GM19351 (cell line): ENCODE data around the gene TUBAL3.
"Not testable (repeated sequence)": the region's sequence is repeated elsewhere in the genome, so short reads cannot be mapped to it uniquely, and the experiment has no call there.

ENCODE experiments used
- ATAC-seq: cut with Tn5 transposase; IDR thresholded peaks from one replicate; pipeline ENCODE4 v1.9.1; 2021; ENCODE audit warnings: mild to moderate bottlenecking, moderate library complexity; ENCODE audit not compliant: unreplicated experiment

Gene TUBAL3

DNA sequence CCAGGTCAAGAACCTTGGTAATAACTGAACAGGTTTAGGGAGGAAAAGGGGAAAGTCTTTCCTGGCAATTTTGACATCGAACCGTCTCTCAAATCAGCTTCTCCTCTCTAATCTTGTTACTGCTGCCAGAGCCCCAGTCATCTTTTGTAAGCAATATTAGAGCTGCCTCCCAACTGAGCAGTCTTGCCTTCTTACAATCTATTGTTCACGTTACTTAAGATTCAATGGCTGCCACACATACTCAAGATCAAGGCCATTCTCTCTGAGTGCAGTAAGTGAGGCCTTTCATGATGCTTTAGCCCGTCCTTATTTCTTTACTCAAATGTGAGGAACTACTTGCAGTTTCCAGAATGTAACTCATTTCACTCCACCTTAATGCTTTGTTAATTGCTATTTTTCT lies 20.1 kb upstream of the TUBAL3 start:
- no peak for ATAC-seq

- no peak for ATAC-seq
Observed at GRCh38 chr10:5423771-5424170, 19.1 kb upstream of the TUBAL3 start.

DNA sequence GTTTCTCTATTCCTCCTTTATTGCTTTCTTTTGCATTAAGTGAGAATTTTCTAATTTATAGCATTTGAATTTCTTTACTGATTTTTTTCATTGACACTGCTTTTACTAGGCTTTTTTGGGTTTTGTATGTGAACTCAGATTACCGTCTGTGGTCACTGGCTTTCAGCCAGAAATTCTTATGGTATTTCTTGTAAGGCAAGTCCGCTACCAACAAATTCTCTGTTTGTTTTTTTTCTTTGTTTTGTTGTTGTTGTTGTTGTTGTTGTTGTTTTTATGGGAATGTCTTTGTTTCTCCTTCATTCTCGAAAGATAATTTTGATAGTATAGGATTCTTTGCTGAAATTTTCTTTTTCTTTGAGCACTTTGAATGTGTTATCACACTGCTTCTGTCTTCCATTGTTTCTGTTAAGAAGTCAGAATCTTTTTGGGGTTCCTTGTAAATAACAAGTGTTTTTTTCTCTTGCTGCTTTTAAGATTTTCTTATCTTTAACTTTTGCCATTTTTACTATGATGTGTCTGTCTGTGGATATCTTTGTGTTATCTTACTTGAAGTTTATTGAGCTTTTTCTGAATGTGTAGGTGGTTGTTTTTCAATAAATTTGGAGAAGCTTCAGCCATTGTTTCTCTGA lies 15.0 kb upstream of the TUBAL3 start:
- no peak for ATAC-seq

DNA sequence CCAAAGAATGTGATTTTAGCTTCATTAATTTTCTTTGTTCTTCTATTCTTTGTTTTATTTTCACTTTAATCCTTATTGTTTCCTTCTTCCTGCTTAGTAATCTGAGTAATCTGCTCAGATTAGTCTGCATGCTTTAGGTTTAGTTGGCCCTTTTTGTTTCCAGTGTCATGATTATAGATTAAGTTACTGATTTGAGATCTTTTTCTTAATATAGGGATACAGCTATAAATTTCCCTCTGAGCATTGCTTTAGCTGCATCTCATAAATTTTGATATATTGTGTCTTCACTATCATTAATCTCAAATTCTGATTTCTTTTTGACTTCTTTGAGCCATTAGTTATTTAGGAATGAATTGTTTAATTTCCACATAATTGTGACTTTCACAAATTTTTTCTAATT lies 14.0 kb upstream of the TUBAL3 start:
- ATAC-seq: no peak

GRCh38 chr10:5416981-5417380 lies 12.4 kb upstream of the TUBAL3 start:
- ATAC-seq: no peak

DNA sequence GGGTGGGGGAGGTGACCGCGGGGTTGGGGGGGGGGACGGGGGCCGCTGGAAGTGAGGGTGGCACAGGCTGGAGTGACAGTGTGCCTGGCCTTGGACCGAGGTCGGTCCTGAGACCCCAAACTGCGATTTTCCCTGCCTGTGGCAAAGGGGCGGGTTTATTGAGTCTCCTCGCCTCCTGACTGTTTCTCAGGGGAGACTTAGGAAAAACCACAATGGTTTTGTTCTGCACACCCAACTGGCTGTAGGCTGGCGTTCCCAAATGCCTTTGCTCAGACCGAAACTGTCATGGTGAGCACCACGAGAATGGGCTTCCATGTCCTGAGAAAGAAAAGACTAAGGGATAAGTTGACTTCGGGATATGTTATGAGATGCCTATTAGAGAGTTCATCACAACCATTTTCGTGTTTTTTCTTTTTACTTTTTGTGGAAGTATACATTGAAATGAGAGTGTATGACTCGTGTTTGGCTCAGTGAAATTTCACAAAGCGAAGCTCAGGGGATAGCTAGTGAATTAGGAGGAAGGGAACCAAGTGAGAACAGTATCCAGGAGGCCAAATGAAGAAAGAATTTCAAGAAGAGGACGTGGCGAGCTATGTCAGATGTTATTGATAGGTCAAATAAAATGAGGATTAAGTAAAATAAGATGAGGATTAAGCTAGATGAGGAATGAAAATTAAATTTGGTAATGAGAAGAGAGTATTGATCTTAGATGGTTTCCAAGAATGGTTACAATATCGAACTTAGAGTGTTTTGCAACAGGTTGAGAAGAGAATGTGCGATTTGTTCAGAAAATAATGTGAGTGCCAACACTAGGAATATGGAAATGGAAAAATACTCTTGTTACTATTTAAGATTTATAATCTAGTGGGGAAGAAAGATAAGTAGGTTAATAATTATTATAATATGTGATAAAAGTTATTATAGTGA lies 8.6 kb upstream of the TUBAL3 start:
- ATAC-seq: no peak

DNA sequence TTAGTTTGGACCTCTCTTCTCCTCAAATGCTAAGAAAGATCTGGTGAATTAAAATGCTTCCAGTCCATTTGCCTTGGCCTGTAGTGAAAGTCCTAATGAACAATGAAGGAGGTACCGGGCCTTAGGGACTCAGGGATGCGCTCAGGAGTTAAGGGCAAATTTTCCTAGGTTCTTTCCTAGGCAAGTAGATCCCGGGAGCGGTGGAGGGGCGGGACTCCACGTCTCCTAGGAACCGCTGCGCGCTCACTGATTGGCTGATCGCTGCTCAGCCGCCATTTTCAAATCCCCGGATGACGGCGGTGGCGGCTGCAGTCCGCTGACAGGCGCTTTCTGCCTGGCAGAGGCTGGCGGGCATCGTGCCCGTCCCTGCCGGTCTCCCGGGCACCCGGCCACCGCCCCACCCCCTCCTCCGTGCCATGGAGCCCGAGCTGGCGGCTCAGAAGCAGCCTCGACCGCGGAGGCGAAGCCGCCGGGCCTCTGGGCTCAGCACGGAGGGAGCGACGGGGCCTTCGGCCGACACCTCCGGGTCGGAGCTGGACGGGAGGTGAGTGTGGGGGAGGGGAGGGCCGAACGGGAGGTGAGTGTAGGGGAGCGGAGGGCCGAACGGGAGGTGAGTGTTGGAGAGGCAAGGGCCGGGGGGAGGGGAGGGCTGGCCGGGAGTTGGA lies 7.8 kb upstream of the TUBAL3 start, which contains the start of gene NET1:
NET1 (plus strand) TSS at position 281 of the 665 bp plus-strand sequence; CDS start at position 417, 136 bp downstream.
- ATAC-seq: peak; percentile 95

DNA sequence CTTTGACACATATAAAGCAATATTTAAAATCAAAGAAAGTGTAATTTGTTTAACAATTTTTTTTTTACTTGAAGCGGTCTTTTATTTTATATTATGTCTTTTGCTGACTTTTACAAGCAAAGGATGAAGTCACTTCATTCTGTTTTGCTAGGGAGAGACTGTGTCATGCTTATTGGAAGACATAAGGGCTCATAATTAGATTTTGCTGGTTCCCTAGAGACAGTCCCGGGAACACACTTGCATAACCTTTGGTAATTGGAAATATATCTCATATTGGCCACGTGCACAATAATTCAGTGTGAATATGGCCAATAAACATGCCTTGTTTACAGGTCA lies 7.3 kb upstream of the TUBAL3 start:
- peak; percentile 11 for ATAC-seq

DNA sequence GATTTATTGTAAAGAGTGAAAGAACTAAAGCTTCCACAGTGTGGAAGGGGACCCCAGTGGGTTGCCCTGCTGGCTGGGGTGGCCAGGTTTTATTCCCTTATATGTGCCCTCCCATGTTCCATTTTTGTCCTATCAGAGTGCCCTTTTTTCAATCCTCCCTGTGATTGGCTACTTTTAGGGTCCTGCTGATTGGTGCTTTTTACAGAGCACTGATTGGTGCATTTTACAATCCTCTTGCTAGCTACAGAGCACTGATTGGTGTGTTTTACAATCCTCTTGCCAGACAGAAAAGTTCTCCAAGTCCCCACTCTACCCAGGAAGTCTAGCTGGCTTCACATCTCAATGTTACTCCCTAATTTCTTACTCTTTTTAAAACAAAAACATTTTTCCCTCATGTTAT lies 6.2 kb upstream of the TUBAL3 start:
- ATAC-seq: not testable (repeated sequence)

DNA sequence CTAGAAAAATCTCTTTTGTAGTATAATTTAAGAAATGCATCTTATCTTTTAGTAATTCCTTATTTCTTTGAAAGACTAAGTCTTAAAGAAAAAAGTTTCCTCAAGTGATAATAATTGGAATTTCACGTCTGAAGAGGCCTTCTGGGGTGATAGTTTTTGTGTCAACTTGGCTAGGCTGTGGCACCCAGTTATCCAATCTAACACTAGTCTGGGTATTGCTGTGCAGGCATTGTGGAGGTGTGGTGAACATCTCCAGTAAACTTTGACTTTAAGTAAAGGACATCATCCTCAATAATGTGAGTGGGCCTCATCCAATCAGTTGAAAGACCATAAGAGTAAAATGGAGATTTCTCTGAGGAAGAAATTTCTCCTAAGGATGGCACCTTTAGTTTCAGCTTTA lies 2.3 kb upstream of the TUBAL3 start:
- no peak for ATAC-seq

- no peak for ATAC-seq
Observed at GRCh38 chr10:5402798-5403197, 1.8 kb downstream of the TUBAL3 start.

DNA sequence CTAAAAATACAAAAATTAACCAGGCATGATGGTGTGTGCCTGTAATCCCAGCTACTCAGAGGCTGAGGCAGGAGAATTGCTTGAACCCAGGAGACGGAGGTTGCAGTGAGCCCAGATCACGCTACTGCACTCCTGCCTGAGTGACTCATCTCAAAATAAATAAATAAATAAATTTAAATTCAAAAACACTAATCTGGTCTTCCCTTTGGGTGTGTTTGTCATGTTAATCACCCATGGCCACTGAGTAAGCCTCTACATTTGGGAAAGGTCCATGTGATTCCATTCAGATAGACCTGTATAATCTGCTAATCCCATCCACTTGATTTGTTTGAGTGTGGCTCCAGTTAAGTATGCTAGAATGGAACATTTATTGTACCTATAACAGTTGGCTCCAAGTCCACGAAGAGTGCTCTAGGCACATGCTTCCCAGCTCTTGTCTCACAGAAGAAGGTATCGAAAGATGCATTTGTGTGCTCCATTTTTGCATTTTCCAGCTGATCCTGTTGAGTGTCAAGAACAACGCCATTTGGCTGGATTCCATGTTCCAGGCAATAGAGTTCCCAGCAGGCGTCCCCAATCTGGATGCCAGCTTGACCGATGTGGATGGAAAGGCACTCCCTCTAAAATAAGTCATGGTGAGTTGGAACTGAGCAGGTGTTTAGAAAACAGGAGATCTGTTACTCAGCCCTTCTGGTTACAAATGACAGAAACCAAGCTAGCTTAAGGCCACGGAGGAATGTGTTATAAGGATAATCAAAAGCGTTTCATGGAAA lies 4.0 kb downstream of the TUBAL3 start:
- ATAC-seq: no peak

DNA sequence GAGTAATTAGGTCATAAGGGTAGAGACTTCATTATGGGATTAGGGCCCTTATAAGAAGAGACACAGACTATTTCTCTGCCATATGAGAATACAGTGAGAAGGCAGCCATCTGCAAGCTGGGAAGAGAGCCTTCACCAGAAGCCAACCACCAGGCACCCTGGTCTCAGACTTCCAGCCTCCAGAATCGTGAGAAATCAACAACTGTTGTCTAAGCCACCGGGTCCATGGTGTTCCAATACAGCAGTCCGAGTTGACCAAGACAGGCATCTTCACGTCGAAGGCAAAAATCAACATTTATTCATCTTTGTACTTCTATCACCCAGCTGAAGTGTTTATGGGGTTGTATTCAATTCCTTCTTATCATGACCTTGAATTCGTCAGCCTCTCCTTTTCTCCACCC lies 5.3 kb downstream of the TUBAL3 start:
- no peak for ATAC-seq

- ATAC-seq: no peak
Observed at GRCh38 chr10:5396556-5397300, 7.9 kb downstream of the TUBAL3 start.

DNA sequence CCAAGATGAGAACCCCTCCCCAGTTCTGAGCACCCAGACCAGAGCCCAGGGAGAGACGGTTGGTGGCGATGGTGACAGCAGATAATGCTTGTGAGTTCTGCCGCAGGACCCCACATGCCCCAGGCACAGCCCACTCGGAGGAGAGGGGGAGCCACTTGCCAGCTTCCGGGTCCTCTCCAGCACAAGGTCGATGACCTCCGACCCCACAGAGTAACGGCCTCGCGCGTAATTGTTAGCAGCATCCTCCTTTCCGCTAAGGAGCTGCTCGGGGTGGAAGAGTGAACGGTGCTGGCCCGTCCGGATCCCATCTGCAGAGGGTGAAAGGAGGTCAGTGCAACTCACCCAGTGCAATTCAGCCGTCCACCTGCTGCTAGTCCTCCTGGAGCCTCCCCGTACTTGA lies 9.5 kb downstream of the TUBAL3 start:
- ATAC-seq: no peak

GRCh38 chr10:5393529-5393928 lies 11.1 kb downstream of the TUBAL3 start:
- no peak for ATAC-seq

DNA sequence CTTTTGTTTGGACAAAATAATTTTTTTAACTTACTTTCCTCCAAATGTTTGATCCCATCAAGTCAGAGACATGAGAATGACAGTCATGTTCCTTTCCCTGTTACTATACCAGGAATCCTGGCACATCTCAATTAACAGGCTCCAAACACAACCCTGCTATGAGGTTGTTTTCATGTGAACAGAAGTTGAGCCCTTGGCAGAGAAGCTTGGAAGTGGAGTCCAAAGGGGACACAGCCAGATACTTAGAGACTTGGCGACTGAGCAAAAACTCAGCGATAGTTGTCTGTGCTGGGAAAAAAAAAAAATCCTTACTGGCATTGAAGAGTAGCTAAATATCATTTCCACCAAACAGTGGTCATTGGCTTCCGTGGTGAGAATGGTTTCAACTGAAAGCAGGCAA lies 12.8 kb downstream of the TUBAL3 start:
- no peak for ATAC-seq

- no peak for ATAC-seq
Observed at GRCh38 chr10:5390607-5391205, 13.9 kb downstream of the TUBAL3 start.

GRCh38 chr10:5387169-5387568 lies 17.5 kb downstream of the TUBAL3 start:
- peak; percentile 51 for ATAC-seq

DNA sequence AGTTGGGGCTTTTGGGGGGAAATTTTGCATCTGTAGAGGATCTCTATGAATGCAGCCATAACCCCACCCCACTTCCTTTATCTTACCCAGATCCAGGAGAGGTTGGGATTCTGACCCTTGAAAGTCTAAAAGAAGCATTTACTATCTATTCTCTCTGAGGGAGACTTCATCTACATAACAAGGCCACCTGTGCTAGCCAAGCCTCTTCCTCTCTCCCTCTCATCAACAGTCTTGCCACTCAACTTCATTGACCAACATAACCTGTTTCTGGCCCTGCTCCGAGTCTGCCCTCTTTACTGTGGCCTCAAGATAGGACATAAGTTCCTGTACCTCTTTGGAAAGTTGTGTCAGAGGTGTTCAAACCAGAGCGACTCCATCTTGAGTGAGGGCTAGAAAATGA lies 19.4 kb downstream of the TUBAL3 start:
- no peak for ATAC-seq
